ENCODE data around the gene SLC1A1.

SLC1A1 gene

DNA sequence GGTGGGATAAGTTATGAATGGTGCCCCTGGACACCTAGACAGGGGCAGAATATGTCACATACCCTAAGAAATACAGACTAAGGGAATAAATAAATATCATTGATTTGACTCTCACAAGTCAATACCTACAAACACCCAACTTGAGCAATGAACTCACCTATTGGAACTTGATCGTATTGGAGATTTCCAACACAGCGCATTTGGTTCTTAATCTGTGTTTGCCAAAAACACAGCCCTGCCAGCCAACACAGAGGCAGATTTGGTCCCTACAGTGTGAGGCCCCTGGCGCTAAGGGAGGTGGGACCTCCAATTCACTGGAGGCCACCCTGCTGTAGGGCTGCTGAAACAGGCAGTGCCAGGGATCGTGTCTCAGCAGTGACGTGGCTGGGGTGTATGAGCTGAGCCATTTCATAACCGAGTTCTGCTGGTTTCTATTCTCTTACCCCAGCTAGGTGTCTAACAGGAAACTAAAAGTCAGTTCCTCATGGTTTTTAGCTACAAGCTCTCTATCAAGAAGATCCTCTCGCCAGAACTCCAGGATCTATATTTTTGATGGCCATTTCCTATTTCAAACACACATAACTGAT, 84.5 kb downstream of the SLC1A1 start:
- Histone ChIP-seq H3K4me3 (no peak overlapping the region), H3K4me1 (peaks cover 0 to 14% (median 4%) of the 10 kb centered on the region in 4 donors), H3K36me3 (peaks cover 8 to 34% (median 21%) of the 10 kb centered on the region in 3 donors), H3K27me3 (no peaks in the 10 kb centered on the region), H3K9me3 (no peaks in the 10 kb centered on the region), H3K27ac (no peak overlapping the region)
- TF ChIP-seq CTCF (IDR thresholded peaks at IDR 0.05) = no peak
- no peak for DNase-seq
- intact Hi-C loops (cut with DNase I; ENCODE audit: low total_unique reads) = no loop called here

GRCh38 chr9:4575997-4576396, 85.7 kb downstream of the SLC1A1 start:
- peaks cover 0 to 17% (median 4%) of the 10 kb centered on the region in 4 donors for H3K4me1 ChIP-seq
- no peak for DNase-seq
- H3K27ac ChIP-seq = no peak overlapping the region
- H3K4me3 ChIP-seq = no peak overlapping the region
- no peaks in the 10 kb centered on the region for H3K9me3 ChIP-seq
- intact Hi-C loops (cut with DNase I; ENCODE audit: low total_unique reads) = no loop called here
- no peak for TF ChIP-seq CTCF (IDR thresholded peaks at IDR 0.05)
- peaks cover 8 to 34% (median 21%) of the 10 kb centered on the region in 3 donors for H3K36me3 ChIP-seq
- no peaks in the 10 kb centered on the region for H3K27me3 ChIP-seq

- H3K9me3 ChIP-seq = no peaks in the 10 kb centered on the region
- peaks cover 0 to 17% (median 4%) of the 10 kb centered on the region in 4 donors for H3K4me1 ChIP-seq
- H3K27ac ChIP-seq = no peak overlapping the region
- intact Hi-C loops (cut with DNase I; ENCODE audit: low total_unique reads) = no loop called here
- peaks cover 8 to 34% (median 21%) of the 10 kb centered on the region in 3 donors for H3K36me3 ChIP-seq
- H3K4me3 ChIP-seq = no peak overlapping the region
- TF ChIP-seq CTCF (IDR thresholded peaks at IDR 0.05) = no peak
- no peaks in the 10 kb centered on the region for H3K27me3 ChIP-seq
- no peak for DNase-seq
Measured at GRCh38 chr9:4576448-4576847, 86.2 kb downstream of the SLC1A1 start.

- intact Hi-C loops (cut with DNase I; ENCODE audit: low total_unique reads) = no loop called here
- no peak overlapping the region for H3K4me3 ChIP-seq
- H3K9me3 ChIP-seq = no peaks in the 10 kb centered on the region
- H3K27me3 ChIP-seq = no peaks in the 10 kb centered on the region
- DNase-seq = no peak
- peak overlapping the region in 1 of 2 donors; percentile 2 for H3K27ac ChIP-seq
- peaks cover 0 to 17% (median 7%) of the 10 kb centered on the region in 4 donors for H3K4me1 ChIP-seq
- H3K36me3 ChIP-seq = peaks cover 8 to 35% (median 16%) of the 10 kb centered on the region in 3 donors
- TF ChIP-seq CTCF (IDR thresholded peaks at IDR 0.05) = no peak
Measured at GRCh38 chr9:4579001-4579400, 88.7 kb downstream of the SLC1A1 start.

DNA sequence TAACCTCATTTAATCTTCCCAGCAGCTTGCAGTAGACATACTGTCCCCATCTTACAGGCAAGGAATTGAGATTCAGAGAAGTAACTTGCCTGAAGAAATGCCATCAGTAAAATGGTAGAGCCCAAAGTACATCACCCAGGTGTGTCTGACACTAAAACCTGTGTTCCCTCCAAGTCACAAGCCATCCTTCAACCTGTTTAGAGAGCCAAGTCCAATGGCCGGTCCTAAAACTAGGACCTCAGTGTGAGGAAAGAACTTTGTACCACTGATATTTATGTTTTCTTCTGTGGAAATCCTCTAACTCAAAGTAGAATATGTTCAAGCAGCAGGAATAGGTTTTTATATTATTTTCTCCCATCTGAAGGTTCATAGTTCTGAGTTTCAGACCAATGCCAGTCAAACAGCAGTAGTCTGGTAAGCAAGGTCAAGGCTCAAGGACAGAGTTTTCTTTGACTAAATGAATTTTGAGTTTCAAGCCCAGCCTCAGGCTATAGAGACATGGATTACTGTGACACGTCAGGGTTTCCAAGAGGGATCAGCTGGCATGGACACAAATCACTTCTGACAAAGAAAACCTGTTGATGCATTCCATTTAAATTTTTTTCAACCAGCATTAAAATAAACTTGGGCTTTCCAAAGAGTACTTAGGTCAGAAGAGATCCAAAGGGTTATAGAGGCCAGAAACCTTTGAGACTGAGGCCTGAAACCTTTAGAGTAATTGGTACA, 90.9 kb downstream of the SLC1A1 start:
- peaks cover 0 to 17% (median 7%) of the 10 kb centered on the region in 4 donors for H3K4me1 ChIP-seq
- intact Hi-C loops (cut with DNase I; ENCODE audit: low total_unique reads) = loop anchor here (5.0 kb wide), 1 partner anchor 1284 kb away; no protein-coding TSS in a partner anchor
- peaks cover 12 to 46% (median 23%) of the 10 kb centered on the region in 3 donors for H3K36me3 ChIP-seq
- no peaks in the 10 kb centered on the region for H3K9me3 ChIP-seq
- no peak for TF ChIP-seq CTCF (IDR thresholded peaks at IDR 0.05)
- H3K27me3 ChIP-seq = no peaks in the 10 kb centered on the region
- no peak overlapping the region for H3K27ac ChIP-seq
- H3K4me3 ChIP-seq = no peak overlapping the region
- no peak for DNase-seq
